Liver (tissue), 9 donors: ENCODE results near the gene RANBP17. TPM values are rescaled to one million over a fixed set of nuclear protein-coding genes. Genes with fewer than 3 reads are reported as not detected.

Experiments
- DNase-seq: peaks from one replicate; pipeline ENCODE4 v3.0.0-alpha.2; 2017; ENCODE audit warnings: low spot score
- H3K27ac ChIP-seq, 2 donors: one replicate each; pipeline ENCODE4 v1.7.0; 2013; ENCODE audit warnings: inconsistent platforms in 2 of 2, low read length in 2 of 2, control low read depth in 1 of 2, low read depth in 1 of 2, mild to moderate bottlenecking in 1 of 2
- H3K27me3 ChIP-seq, 4 donors: one replicate each; pipeline versions ENCODE4 v1.6.1 to v1.7.0; 2013; ENCODE audit warnings: low read length in 3 of 4, inconsistent platforms in 1 of 4, mild to moderate bottlenecking in 1 of 4, moderate library complexity in 1 of 4; ENCODE audit not compliant: control insufficient read depth in 4 of 4, insufficient read depth in 4 of 4
- H3K36me3 ChIP-seq, 4 donors: one replicate each; pipeline versions ENCODE4 v1.6.1 to v1.7.0; 2013; ENCODE audit warnings: low read length in 3 of 4, mild to moderate bottlenecking in 3 of 4, low read depth in 1 of 4, moderate library complexity in 1 of 4; ENCODE audit not compliant: control insufficient read depth in 4 of 4, insufficient read depth in 3 of 4
- H3K4me1 ChIP-seq, 4 donors: one replicate each; pipeline versions ENCODE4 v1.6.1 to v1.7.0; 2013; ENCODE audit warnings: low read length in 3 of 4, mild to moderate bottlenecking in 3 of 4, moderate library complexity in 1 of 4; ENCODE audit not compliant: control insufficient read depth in 4 of 4, insufficient read depth in 4 of 4
- H3K4me3 ChIP-seq, 3 donors: one replicate each; pipeline versions ENCODE4 v1.6.1 to v1.7.0; 2013; ENCODE audit warnings: low read length in 3 of 3, control low read depth in 1 of 3, low read depth in 1 of 3, mild to moderate bottlenecking in 1 of 3
- H3K9ac ChIP-seq, 2 donors: one replicate each; pipeline ENCODE4 v1.7.0; 2013; ENCODE audit warnings: low read length in 2 of 2, mild to moderate bottlenecking in 2 of 2, moderate library complexity in 2 of 2, control low read depth in 1 of 2, low read depth in 1 of 2
- H3K9me3 ChIP-seq, 4 donors: one replicate each; pipeline versions ENCODE4 v1.6.1 to v1.7.0; 2013; ENCODE audit warnings: low read length in 3 of 4; ENCODE audit not compliant: control insufficient read depth in 4 of 4
- ATF3 ChIP-seq: IDR thresholded peaks from 2 replicates; pipeline ENCODE4 v1.6.1; 2016; ENCODE audit warnings: antibody characterized with exemption
- CTCF ChIP-seq: fragments of 150-350 bp; IDR thresholded peaks from 2 replicates; pipeline ENCODE4 v1.5.1; 2017; ENCODE audit warnings: improper control_type of control experiment, low read depth, low read length; ENCODE audit not compliant: missing input control
- EGR1 ChIP-seq, 2 donors: IDR thresholded peaks; 2 replicates each; pipeline ENCODE4 v1.6.1; 2016 to 2018; ENCODE audit warnings: antibody characterized with exemption in 2 of 2, low read depth in 2 of 2
- FOXA1 ChIP-seq: IDR thresholded peaks from 2 replicates; pipeline ENCODE4 v1.6.1; 2016; ENCODE audit warnings: antibody characterized with exemption
- GABPA ChIP-seq, 2 donors: IDR thresholded peaks in 1 of 2; conservative IDR thresholded peaks in 1 of 2; 2 replicates each; pipeline ENCODE4 v1.6.1; 2016; ENCODE audit warnings: antibody characterized with exemption in 2 of 2, mild to moderate bottlenecking in 1 of 2, moderate library complexity in 1 of 2
- HNF4G ChIP-seq: IDR thresholded peaks from 2 replicates; pipeline ENCODE4 v1.6.1; 2016; ENCODE audit warnings: antibody characterized with exemption
- MAX ChIP-seq: IDR thresholded peaks from 2 replicates; pipeline ENCODE4 v1.6.1; 2016; ENCODE audit warnings: antibody characterized with exemption
- RAD21 ChIP-seq, 2 donors: IDR thresholded peaks; 2 replicates each; pipeline ENCODE4 v1.6.1; 2016; ENCODE audit warnings: antibody characterized with exemption in 2 of 2, mild to moderate bottlenecking in 2 of 2
- REST ChIP-seq: IDR thresholded peaks from 2 replicates; pipeline ENCODE4 v1.6.1; 2016; ENCODE audit warnings: antibody characterized with exemption, mild to moderate bottlenecking
- RXRA ChIP-seq, 2 donors: IDR thresholded peaks; 2 replicates each; pipeline ENCODE4 v1.6.1; 2017 to 2018; ENCODE audit warnings: antibody characterized with exemption in 2 of 2, mild to moderate bottlenecking in 1 of 2
- YY1 ChIP-seq: IDR thresholded peaks from 2 replicates; pipeline ENCODE4 v1.6.1; 2016; ENCODE audit warnings: antibody characterized with exemption, mild to moderate bottlenecking
- ZBTB33 ChIP-seq: IDR thresholded peaks from 2 replicates; pipeline ENCODE4 v1.6.1; 2016; ENCODE audit warnings: antibody characterized with exemption
- whole genome bisulfite sequencing: extraction: QIAGEN DNeasy Blood & Tissue Kit; methylation state at CpG from one replicate; pipeline ENCODE4 v1.1.7; 2013; 5-methylcytosine and 5-hydroxymethylcytosine counted together
- polyA plus RNA-seq, 2 donors: library from polyadenylated mRNA; stranded (reverse) in 1 of 2; unstranded in 1 of 2; fragments of 200-250 nt in 1 of 2; fragments of >200 nt in 1 of 2; fragmentation: Nextera tagmentation in 1 of 2; extraction: Ambion mirVana in 1 of 2; gene quantifications; one replicate each; pipeline versions ENCODE4 v1.2.1 to v1.2.3, GENCODE V29; 2013 to 2015
- total RNA-seq, 2 donors: library from RNA; depleted of rRNA; stranded (reverse); fragments of >200 nt; gene quantifications; one replicate each; pipeline ENCODE4 v1.2.3, GENCODE V29; 2014
- donor health status: healthy.
- donor health status: healthy.
- donor health status: healthy.
- donor health status: healthy.
- donor health status: healthy.

Gene RANBP17
- total and polyA plus RNA-seq, 4 donors = 0.83 to 10.8 (median 7.9) TPM

- Histone ChIP-seq H3K27me3 (no peaks in the 10 kb centered on the region), H3K4me3 (no peak overlapping the region), H3K9ac (no peak overlapping the region), H3K4me1 (peaks cover 0 to 14% (median 7%) of the 10 kb centered on the region in 4 donors), H3K36me3 (no peaks in the 10 kb centered on the region), H3K27ac (no peak overlapping the region), H3K9me3 (no peaks in the 10 kb centered on the region)
- 27% methylated on average over 1 of the region's 1 CpG for WGBS
- DNase-seq = no peak
- TF ChIP-seq EGR1 (IDR thresholded peaks at IDR 0.05; ENCODE audit: low read depth in 2 of 2) = no peak
- no peak for TF ChIP-seq ZBTB33
- no peak for TF ChIP-seq RAD21 (IDR thresholded peaks at IDR 0.05)
Measured at GRCh38 chr5:171081319-171081718, 219.5 kb downstream of the RANBP17 start.

- Histone ChIP-seq H3K27ac (no peak overlapping the region), H3K27me3 (no peaks in the 10 kb centered on the region), H3K36me3 (no peaks in the 10 kb centered on the region), H3K9ac (no peak overlapping the region), H3K4me3 (no peak overlapping the region), H3K9me3 (no peaks in the 10 kb centered on the region), H3K4me1 (no peaks in the 10 kb centered on the region)
- no peak for DNase-seq
- WGBS = 89% methylated on average over 2 of the region's 2 CpGs
- TF ChIP-seq HNF4G (no peak), ATF3 (no peak), YY1 (no peak), RAD21 (IDR thresholded peaks at IDR 0.05) (no peak)
Measured at GRCh38 chr5:171092194-171092593, 230.4 kb downstream of the RANBP17 start.

GRCh38 chr5:171093598-171093997 lies 231.8 kb downstream of the RANBP17 start:
- Histone ChIP-seq H3K4me3 (no peak overlapping the region), H3K4me1 (no peaks in the 10 kb centered on the region), H3K9ac (no peak overlapping the region), H3K27ac (no peak overlapping the region), H3K27me3 (no peaks in the 10 kb centered on the region), H3K36me3 (no peaks in the 10 kb centered on the region), H3K9me3 (no peaks in the 10 kb centered on the region)
- TF ChIP-seq GABPA (IDR thresholded peaks at IDR 0.05 in 1 of 2, conservative IDR thresholded peaks at IDR 0.05 in 1 of 2) = no peak
- DNase-seq = no peak

GRCh38 chr5:171094356-171094755 lies 232.5 kb downstream of the RANBP17 start:
- Histone ChIP-seq H3K4me3 (no peak overlapping the region), H3K27ac (no peak overlapping the region), H3K9ac (no peak overlapping the region), H3K9me3 (no peaks in the 10 kb centered on the region), H3K36me3 (no peaks in the 10 kb centered on the region), H3K4me1 (no peaks in the 10 kb centered on the region), H3K27me3 (no peaks in the 10 kb centered on the region)
- no peak for DNase-seq
- WGBS = 90% methylated on average over 3 of the region's 3 CpGs
- no peak for TF ChIP-seq ATF3
- no peak for TF ChIP-seq CTCF
- TF ChIP-seq FOXA1 = no peak
- TF ChIP-seq EGR1 (IDR thresholded peaks at IDR 0.05; ENCODE audit: low read depth in 2 of 2) = no peak
- no peak for TF ChIP-seq ZBTB33
- no peak for TF ChIP-seq YY1
- no peak for TF ChIP-seq MAX
- no peak for TF ChIP-seq RAD21 (IDR thresholded peaks at IDR 0.05)
- TF ChIP-seq RXRA (IDR thresholded peaks at IDR 0.05) = no peak
- TF ChIP-seq REST = no peak
